ENCODE data around the gene RAD51B.

GRCh38 chr14:68604361-68604730 lies 784.8 kb downstream of the RAD51B start:
- no peak for TF ChIP-seq TAF1 (IDR thresholded peaks at IDR 0.05; ENCODE audit: borderline replicate concordance, low read depth, low read length)
- no peak for TF ChIP-seq POLR2A (IDR thresholded peaks at IDR 0.05; ENCODE audit: low read depth, low read length)
- no peak for TF ChIP-seq POLR2AphosphoS5 (IDR thresholded peaks at IDR 0.05; ENCODE audit: low read depth, low read length)

Data from GM12892 (cell line).